ENCODE results near the gene TBC1D19.
"Not testable (repeated sequence)": the region's sequence is repeated elsewhere in the genome, so short reads cannot be mapped to it uniquely, and the experiment has no call there.

TBC1D19 gene

GRCh38 chr4:26679040-26679695, 95.3 kb downstream of the TBC1D19 start:
- in situ Hi-C loops (cut with MboI; ENCODE audit: low sequenced_read_pairs) = not testable (repeated sequence)

- in situ Hi-C loops (cut with MboI; ENCODE audit: low sequenced_read_pairs) = no loop called here
Measured at GRCh38 chr4:26682436-26682835, 98.6 kb downstream of the TBC1D19 start.

GRCh38 chr4:26685250-26685649, 101.4 kb downstream of the TBC1D19 start:
- in situ Hi-C loops (cut with MboI; ENCODE audit: low sequenced_read_pairs) = no loop called here

- in situ Hi-C loops (cut with MboI; ENCODE audit: low sequenced_read_pairs) = no loop called here
Measured at GRCh38 chr4:26687728-26688127, 103.8 kb downstream of the TBC1D19 start.

- in situ Hi-C loops (cut with MboI; ENCODE audit: low sequenced_read_pairs) = no loop called here
Measured at GRCh38 chr4:26690506-26690905, 106.6 kb downstream of the TBC1D19 start.

- in situ Hi-C loops (cut with MboI; ENCODE audit: low sequenced_read_pairs) = no loop called here
Measured at GRCh38 chr4:26692014-26692726, 108.3 kb downstream of the TBC1D19 start.

GRCh38 chr4:26694131-26694530, 110.2 kb downstream of the TBC1D19 start:
- in situ Hi-C loops (cut with MboI; ENCODE audit: low sequenced_read_pairs) = not testable (repeated sequence)

GRCh38 chr4:26700110-26700509, 116.2 kb downstream of the TBC1D19 start:
- in situ Hi-C loops (cut with MboI; ENCODE audit: low sequenced_read_pairs) = loop anchor here (25.0 kb wide), 1 partner anchor 312 kb away; no protein-coding TSS in a partner anchor

- in situ Hi-C loops (cut with MboI; ENCODE audit: low sequenced_read_pairs) = loop anchor here (25.0 kb wide), 1 partner anchor 311 kb away; no protein-coding TSS in a partner anchor
Measured at GRCh38 chr4:26701095-26701494, 117.2 kb downstream of the TBC1D19 start.

- in situ Hi-C loops (cut with MboI; ENCODE audit: low sequenced_read_pairs) = loop anchor here (25.0 kb wide), 1 partner anchor 310 kb away; no protein-coding TSS in a partner anchor
Measured at GRCh38 chr4:26701786-26702227, 117.9 kb downstream of the TBC1D19 start.

- in situ Hi-C loops (cut with MboI; ENCODE audit: low sequenced_read_pairs) = loop anchor here (25.0 kb wide), 1 partner anchor 305 kb away; no protein-coding TSS in a partner anchor
Measured at GRCh38 chr4:26707342-26707741, 123.5 kb downstream of the TBC1D19 start.

GRCh38 chr4:26709246-26709645, 125.4 kb downstream of the TBC1D19 start:
- in situ Hi-C loops (cut with MboI; ENCODE audit: low sequenced_read_pairs) = loop anchor here (25.0 kb wide), 1 partner anchor 303 kb away; no protein-coding TSS in a partner anchor

GRCh38 chr4:26713563-26714151, 129.8 kb downstream of the TBC1D19 start:
- in situ Hi-C loops (cut with MboI; ENCODE audit: low sequenced_read_pairs) = loop anchor here (25.0 kb wide), 1 partner anchor 299 kb away; no protein-coding TSS in a partner anchor

GRCh38 chr4:26715636-26716242, 131.9 kb downstream of the TBC1D19 start:
- in situ Hi-C loops (cut with MboI; ENCODE audit: low sequenced_read_pairs) = loop anchor here (25.0 kb wide), 1 partner anchor 297 kb away; no protein-coding TSS in a partner anchor

- in situ Hi-C loops (cut with MboI; ENCODE audit: low sequenced_read_pairs) = loop anchor here (25.0 kb wide), 1 partner anchor 295 kb away; no protein-coding TSS in a partner anchor
Measured at GRCh38 chr4:26717332-26717731, 133.4 kb downstream of the TBC1D19 start.

- in situ Hi-C loops (cut with MboI; ENCODE audit: low sequenced_read_pairs) = loop anchor here (25.0 kb wide), 1 partner anchor 292 kb away; no protein-coding TSS in a partner anchor
Measured at GRCh38 chr4:26719954-26720552, 136.2 kb downstream of the TBC1D19 start.

- in situ Hi-C loops (cut with MboI; ENCODE audit: low sequenced_read_pairs) = loop anchor here (25.0 kb wide), 1 partner anchor 291 kb away; no protein-coding TSS in a partner anchor
Measured at GRCh38 chr4:26721685-26722084, 137.8 kb downstream of the TBC1D19 start.

- in situ Hi-C loops (cut with MboI; ENCODE audit: low sequenced_read_pairs) = loop anchor here (25.0 kb wide), 1 partner anchor 289 kb away; no protein-coding TSS in a partner anchor
Measured at GRCh38 chr4:26723216-26723615, 139.3 kb downstream of the TBC1D19 start.

GRCh38 chr4:26724534-26724933, 140.7 kb downstream of the TBC1D19 start:
- in situ Hi-C loops (cut with MboI; ENCODE audit: low sequenced_read_pairs) = loop anchor here (25.0 kb wide), 1 partner anchor 288 kb away; no protein-coding TSS in a partner anchor

Measured in HL-60/S4 treated with retinoic acid at 250 ng/mL for 4 days and 3 days (cell line).